Ascending aorta (tissue), 2 donors: ENCODE results near the gene NHLH1. TPM values are rescaled to one million over a fixed set of nuclear protein-coding genes. Genes with fewer than 3 reads are reported as not detected.

Experiments used
- DNase-seq, 2 donors: peaks; one replicate each; pipeline ENCODE4 v3.0.0-alpha.2; 2019; ENCODE audit warnings: low spot score in 2 of 2
- H3K27ac ChIP-seq, 2 donors: fragments of 200-600 bp; sonication (generic); one replicate each; pipeline ENCODE4 v1.5.1; 2016 to 2017; ENCODE audit warnings: mild to moderate bottlenecking in 1 of 2
- H3K27me3 ChIP-seq: fragments of 200-600 bp; sonication (generic); one replicate; pipeline ENCODE4 v1.5.1; 2017
- H3K36me3 ChIP-seq, 2 donors: fragments of 200-600 bp; sonication (generic); one replicate each; pipeline ENCODE4 v1.5.1; 2016
- H3K4me1 ChIP-seq, 2 donors: fragments of 200-600 bp; sonication (generic); one replicate each; pipeline ENCODE4 v1.5.1; 2016 to 2017; ENCODE audit warnings: mild to moderate bottlenecking in 1 of 2
- H3K4me3 ChIP-seq, 2 donors: fragments of 200-600 bp; sonication (generic); one replicate each; pipeline ENCODE4 v1.5.1; 2016 to 2017; ENCODE audit warnings: mild to moderate bottlenecking in 1 of 2
- H3K9me3 ChIP-seq, 2 donors: fragments of 200-600 bp; sonication (generic); one replicate each; pipeline ENCODE4 v1.5.1; 2016
- intact Hi-C: fragments of 100-400 bp; cut with DNase I; formaldehyde crosslinking; loops from one replicate; pipeline ENCODE4 v1.15.1; 2023
- total RNA-seq: library from RNA; depleted of rRNA; stranded (reverse); fragments of >200 nt; gene quantifications from one replicate; pipeline ENCODE4 v1.1.0, GENCODE V29; 2016
- TF ChIP-seq, protein P1 (sequence below), 3 experiments: fragments of 200-600 bp in 2 of 3; fragments of 450-650 bp in 1 of 3; sonication (generic) in 2 of 3; IDR thresholded peaks; one replicate each; pipeline ENCODE4 v1.5.1; 2016 to 2019; ENCODE audit warnings: antibody characterized with exemption in 3 of 3, mild to moderate bottlenecking in 1 of 3, moderate library complexity in 1 of 3

The NHLH1 gene
- total RNA-seq, 1 donor from 2014 or later, result not detected

DNA sequence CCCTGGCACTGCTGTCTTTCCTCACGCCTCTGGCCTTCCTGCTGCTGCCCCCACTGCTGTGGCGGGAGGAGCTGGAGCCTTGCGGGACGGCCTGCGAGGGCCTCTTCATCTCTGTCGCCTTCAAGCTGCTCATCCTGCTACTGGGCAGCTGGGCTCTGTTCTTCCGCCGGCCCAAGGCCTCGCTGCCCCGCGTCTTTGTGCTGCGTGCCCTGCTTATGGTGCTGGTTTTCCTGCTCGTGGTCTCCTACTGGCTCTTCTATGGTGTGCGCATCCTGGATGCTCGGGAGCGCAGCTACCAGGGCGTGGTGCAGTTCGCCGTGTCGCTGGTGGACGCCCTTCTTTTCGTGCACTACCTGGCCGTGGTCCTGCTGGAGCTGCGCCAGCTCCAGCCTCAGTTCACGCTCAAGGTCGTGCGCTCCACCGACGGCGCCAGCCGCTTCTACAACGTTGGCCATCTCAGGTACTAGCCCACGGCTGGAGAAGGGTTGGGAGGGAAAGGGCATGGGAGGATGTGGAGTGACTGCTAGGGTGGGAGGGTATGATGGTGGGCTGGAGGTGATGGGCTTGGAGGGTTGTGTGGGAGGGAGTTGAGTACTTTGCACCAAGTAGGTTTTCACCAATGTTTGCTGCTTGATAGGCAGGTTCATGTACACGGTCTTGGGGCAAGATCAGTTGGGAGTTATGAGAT lies 52.4 kb downstream of the NHLH1 start:
- Histone ChIP-seq H3K27ac (no peak overlapping the region), H3K9me3 (no peaks in the 10 kb centered on the region), H3K27me3 (no peaks in the 10 kb centered on the region), H3K4me1 (no peaks in the 10 kb centered on the region), H3K36me3 (no peaks in the 10 kb centered on the region), H3K4me3 (no peak overlapping the region)
- DNase-seq, result peak in 1 of 2 donors; percentile 57
- TF ChIP-seq, protein P1, sequence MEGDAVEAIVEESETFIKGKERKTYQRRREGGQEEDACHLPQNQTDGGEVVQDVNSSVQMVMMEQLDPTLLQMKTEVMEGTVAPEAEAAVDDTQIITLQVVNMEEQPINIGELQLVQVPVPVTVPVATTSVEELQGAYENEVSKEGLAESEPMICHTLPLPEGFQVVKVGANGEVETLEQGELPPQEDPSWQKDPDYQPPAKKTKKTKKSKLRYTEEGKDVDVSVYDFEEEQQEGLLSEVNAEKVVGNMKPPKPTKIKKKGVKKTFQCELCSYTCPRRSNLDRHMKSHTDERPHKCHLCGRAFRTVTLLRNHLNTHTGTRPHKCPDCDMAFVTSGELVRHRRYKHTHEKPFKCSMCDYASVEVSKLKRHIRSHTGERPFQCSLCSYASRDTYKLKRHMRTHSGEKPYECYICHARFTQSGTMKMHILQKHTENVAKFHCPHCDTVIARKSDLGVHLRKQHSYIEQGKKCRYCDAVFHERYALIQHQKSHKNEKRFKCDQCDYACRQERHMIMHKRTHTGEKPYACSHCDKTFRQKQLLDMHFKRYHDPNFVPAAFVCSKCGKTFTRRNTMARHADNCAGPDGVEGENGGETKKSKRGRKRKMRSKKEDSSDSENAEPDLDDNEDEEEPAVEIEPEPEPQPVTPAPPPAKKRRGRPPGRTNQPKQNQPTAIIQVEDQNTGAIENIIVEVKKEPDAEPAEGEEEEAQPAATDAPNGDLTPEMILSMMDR (IDR thresholded peaks at IDR 0.05), result no peak
- intact Hi-C loops, result no loop called here

DNA sequence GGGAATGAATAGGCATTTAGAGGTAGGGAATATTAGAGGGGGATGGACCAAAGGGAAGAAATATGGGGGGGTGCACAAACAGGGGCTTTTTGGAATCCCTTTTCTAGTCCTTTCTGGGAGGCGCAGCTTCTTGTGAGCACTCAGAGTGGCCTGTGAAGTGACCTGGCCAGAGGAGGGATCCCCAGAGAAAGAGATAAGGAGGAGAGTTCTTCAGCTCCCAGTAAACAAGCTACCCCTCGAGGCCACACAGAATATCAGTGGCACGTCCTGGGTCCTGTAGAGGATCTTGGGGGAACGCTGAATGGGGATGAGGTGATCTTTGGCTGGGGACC lies 52.9 kb downstream of the NHLH1 start:
- peak in 1 of 2 donors; percentile 47 for DNase-seq
- Histone ChIP-seq H3K27ac (no peak overlapping the region), H3K36me3 (no peaks in the 10 kb centered on the region), H3K4me1 (no peaks in the 10 kb centered on the region), H3K27me3 (no peaks in the 10 kb centered on the region), H3K4me3 (no peak overlapping the region), H3K9me3 (no peaks in the 10 kb centered on the region)
- TF ChIP-seq, protein P1 (IDR thresholded peaks at IDR 0.05), result no peak
- intact Hi-C loops, result no loop called here

DNA sequence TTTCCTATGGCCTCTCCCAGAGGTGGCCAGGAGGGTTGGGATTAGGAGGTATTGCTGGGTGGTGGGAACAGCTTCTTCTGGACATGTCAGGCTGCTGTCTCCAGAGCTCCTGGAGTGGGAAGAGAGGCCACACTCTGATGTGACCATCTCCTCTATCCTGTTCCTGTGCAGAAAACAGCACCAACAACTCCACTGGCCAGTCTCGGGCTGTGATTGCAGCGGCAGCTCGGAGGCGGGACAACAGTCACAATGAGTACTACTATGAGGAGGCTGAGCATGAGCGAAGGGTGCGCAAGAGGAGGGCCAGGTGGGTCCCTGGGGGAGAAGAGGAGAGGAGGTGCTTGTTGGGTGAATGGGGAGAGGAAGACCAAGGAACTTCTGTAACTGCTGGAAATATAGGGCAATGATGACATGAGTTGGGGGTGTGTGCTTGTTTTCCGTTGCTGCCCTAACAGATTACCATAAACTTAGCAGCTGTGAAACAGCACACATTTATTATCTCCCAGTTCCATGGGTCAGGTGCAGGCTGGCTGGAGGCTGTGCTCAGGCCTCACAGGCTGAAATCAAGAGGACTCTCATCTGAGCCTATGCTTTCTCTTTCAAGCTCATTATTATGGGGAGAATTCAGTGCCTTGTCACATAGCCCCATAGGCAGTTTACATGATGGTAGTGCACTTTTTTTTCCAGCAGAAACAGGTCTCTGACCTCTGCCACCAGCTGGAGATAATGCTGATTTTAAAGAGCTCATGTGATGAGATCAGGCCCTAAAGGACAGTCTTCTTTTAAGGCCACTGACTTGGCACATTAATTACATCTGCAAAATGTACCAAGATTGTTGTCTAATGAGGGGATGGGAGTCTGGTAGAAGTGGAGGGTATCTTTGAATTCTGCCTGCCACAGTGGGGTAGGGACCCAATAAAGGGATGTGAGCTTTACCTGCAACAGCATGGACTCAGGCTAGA lies 54.3 kb downstream of the NHLH1 start:
- Histone ChIP-seq H3K27me3 (no peaks in the 10 kb centered on the region), H3K4me1 (no peaks in the 10 kb centered on the region), H3K36me3 (no peaks in the 10 kb centered on the region), H3K27ac (no peak overlapping the region), H3K9me3 (no peaks in the 10 kb centered on the region), H3K4me3 (no peak overlapping the region)
- peak in 1 of 2 donors; percentile 58 for DNase-seq
- TF ChIP-seq, protein P1 (IDR thresholded peaks at IDR 0.05), result no peak
- intact Hi-C loops, result no loop called here

DNA sequence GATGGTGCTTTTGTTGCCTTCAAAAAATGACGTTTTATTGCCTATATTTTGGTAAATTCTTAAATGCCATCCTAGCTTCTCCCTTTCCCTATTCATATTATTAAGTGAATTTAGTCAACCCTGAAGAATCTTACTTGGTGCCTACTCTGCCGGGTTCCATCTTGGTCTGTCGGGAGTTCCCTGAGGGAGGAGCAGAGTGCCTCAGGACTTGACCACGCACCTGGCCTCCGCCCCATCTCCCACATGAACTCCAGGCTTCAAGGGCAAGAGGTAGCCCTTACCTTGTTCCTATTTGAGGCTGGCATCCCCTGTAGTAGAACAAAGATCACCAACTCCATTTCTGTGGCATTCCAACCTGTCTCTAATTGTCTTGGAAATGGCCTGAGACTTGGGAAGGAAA lies 55.0 kb downstream of the NHLH1 start:
- Histone ChIP-seq H3K27me3 (no peaks in the 10 kb centered on the region), H3K4me3 (no peak overlapping the region), H3K27ac (no peak overlapping the region), H3K36me3 (no peaks in the 10 kb centered on the region), H3K9me3 (no peaks in the 10 kb centered on the region), H3K4me1 (no peaks in the 10 kb centered on the region)
- DNase-seq, result peak in 1 of 2 donors; percentile 12
- intact Hi-C loops, result no loop called here
- TF ChIP-seq, protein P1 (IDR thresholded peaks at IDR 0.05), result no peak

Other genes starting within 250 kb of the NHLH1 start
- gene ATP1A4, start 215.5 kb upstream of the NHLH1 start, total RNA-seq, result not detected
- gene CASQ1, start 176.5 kb upstream of the NHLH1 start, total RNA-seq, result not detected
- 178 TPM for gene PEA15, start 161.7 kb upstream of the NHLH1 start, total RNA-seq
- 68.9 TPM for gene DCAF8, start 104.5 kb upstream of the NHLH1 start, total RNA-seq
- 36.6 TPM for gene PEX19, start 81.9 kb upstream of the NHLH1 start, total RNA-seq
- 56.3 TPM for gene COPA, start 23.8 kb upstream of the NHLH1 start, total RNA-seq
- gene NCSTN, start 23.7 kb upstream of the NHLH1 start, total RNA-seq, result 141 TPM
- 0.96 TPM for gene VANGL2, start 33.5 kb downstream of the NHLH1 start, total RNA-seq
- not detected for gene SLAMF6, start 156.2 kb downstream of the NHLH1 start, total RNA-seq
- gene CD84, start 212.4 kb downstream of the NHLH1 start, total RNA-seq, result 1.1 TPM